HL-60/S4 treated with retinoic acid at 250 ng/mL for 4 days and 3 days (cell line): Measurements from ENCODE around the gene MAGI2.

Experiments
- in situ Hi-C: fragments of 300-500 bp; cut with MboI; formaldehyde crosslinking; loops from 2 replicates; pipeline ENCODE4 v1.7.0; 2022; ENCODE audit warnings: low sequenced_read_pairs

Gene MAGI2

DNA sequence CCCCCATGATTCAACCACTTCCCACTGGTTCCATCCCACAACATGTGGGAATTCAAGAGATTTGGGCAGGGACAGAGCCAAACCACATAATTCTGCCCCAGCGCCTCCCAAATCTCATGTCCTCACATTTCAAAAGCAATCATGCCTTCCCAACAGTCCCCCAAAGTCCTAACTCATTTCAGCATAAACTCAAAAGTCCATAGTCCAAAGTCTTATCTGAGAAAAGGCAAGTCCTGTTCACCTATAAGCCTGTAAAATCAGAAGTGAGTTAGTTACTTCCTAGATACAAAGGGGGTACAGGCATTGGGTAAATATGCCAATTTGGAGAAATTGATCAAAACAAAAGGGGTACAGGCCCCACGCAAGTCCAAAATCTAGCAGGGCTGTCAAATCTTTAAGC, 272.9 kb downstream of the MAGI2 start:
- in situ Hi-C loops, result no loop called here

DNA sequence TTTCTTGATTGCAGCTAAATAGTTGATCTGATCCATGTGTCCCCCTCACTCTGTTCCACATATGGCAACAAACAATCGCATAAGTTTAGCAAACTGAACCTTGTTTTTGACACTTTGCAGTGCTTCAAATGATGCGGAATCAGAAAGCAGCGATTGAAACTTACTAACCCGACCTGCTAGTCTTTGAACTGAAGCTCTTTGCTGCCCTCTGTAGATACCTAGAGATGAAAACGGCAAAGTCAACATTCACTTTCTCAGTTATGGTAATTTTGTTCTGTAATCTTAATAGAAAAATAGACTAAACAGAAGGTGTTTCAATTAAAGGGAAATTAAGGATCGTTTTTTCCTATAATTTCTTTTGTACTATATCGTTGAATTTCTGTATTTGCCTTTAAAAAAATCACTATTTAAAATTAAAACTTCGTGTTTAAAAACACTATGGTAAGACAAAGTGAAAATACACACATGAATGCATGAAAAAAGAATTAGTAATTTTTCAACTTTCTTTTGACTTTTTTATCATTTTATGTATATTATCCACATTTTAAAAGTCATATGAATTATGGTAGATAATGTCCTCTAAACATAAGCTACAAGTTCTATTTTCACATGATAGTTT, 276.5 kb downstream of the MAGI2 start:
- in situ Hi-C loops, result no loop called here

DNA sequence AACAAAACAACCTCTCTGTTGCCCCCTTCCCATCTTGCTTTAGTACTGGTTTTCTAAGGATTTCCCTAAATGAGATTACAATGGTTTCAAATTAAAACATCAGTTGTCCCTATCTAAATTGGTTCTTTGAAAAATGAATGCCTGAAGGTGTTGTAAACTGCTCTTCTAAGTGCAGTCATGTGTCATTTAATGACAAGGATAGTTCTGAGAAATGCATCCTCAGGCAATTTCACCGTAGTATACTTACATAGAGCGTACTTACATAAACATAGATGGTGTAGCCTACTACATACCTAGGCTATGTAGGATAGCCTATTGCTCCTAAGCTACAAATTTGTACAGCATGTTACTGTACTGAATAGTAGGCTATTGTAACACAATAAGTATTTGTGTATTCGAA, 278.1 kb downstream of the MAGI2 start:
- in situ Hi-C loops, result no loop called here

DNA sequence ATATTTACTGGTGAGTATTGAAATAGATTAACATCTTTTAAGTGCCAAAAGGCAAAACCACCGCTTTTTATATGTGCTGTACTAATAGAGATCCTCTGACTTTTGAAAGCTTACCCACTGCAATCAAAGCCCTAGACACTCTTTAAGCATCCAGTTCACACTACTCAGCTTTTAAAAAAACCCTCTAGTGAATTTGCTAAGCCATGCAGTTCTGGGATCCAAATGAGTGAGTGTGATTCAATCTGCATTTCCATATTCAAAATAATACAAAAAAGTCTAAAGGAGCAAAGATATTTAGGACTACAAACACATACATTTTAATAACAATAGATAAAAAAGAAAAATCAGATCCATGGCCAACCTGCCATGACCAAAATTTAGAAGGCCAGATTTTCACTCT, 288.2 kb downstream of the MAGI2 start:
- in situ Hi-C loops, result no loop called here

DNA sequence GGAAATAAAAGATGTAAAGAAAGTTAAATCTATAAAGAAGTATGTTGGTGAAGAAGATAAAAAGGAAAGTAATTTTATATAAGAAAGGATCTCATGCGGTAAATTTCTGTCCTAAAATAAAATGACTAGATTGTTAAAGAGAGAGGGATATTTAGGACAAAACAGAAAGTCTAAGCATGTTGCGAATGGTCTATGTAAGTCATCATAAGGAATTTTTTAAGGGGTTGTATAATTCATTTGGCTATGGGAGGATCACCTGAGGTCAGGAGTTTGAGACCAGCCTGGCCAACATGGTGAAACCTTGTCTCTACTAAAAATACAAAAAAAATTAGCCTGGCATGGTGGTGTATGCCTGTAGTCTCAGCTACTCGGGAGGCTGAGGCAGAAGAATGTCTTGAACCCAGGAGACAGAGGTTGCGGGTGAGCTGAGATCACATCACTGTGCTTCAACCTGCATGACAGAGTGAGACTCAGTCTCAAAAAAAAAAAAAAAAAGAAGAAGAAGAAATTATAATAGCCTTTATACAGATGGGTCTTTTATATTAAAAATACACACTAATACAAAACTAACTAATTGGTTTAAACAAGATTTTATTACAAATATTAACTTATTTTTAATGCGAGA, 294.3 kb downstream of the MAGI2 start:
- in situ Hi-C loops, result no loop called here

DNA sequence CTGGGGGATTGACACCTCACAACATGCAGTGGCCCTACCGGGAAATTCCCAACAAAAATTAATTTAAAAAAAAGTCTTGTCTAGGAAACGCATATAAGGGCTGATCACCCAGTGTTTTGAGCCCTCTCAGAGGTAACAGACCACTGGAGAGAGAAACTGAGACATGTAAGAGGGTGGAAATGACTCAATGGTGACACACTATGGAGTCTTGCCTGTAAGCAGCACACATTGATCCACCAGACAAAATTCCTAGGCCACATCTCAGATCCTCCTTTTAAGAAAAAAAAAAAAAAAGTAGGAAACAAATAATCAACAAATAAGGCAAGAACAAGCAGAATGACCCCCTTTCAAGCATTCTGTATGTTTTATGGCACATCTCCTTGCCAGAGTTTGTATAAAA, 296.2 kb downstream of the MAGI2 start:
- in situ Hi-C loops, result no loop called here

DNA sequence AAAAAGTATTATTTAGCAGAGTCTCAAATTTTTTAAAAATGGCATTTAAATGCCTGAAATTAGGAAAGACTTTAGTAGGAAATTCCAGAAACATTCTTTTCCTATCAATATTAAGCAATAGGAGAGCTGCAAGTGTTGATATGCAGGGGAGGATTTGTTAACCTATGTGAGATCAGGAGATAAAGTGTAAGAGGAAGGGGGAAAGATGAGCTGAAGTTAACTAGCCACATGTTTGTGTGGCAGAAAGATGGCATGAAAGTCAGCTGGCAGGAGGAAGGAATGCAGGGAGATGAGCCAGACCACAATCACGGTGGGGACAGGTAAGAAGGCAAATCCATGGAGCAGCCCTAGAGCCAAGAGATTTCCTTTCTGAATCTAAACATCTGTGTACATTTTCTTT, 303.6 kb downstream of the MAGI2 start:
- in situ Hi-C loops, result no loop called here

DNA sequence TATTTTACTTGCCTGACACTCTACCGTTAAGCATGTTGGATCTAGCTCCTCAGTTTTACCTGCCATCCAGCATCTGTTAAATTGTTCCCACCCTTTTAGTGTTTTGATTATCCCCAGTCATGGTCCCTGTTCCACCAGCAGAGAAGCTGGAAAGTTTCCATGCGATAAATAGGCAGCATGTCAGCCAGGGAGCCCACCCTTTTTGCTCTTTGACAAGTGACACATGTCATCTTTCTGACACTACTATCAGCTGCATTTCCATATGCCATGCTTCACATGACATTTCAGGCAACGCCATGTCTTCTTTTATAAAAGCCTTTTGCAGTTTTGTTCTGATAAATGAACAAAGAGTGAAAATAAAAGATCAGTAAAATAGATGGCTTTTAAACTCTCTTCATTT, 310.8 kb downstream of the MAGI2 start:
- in situ Hi-C loops, result no loop called here

DNA sequence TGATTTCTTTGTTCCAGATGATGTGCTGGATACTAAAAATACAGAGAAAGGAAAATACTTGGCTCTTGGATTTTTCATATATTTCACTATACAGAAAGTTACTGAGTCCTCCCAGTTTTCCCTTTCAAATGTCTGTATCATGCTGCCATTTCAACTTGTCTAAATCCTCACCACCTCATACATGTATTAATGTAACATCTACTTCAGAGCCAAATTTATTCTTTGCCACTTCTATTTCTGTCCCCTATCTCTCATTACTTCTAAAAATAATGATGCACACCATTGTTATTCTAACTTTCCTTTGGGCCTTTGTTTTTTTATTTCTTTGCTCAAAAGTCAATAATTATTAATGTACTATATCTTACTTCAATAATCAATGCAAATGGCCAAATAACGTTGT, 312.2 kb downstream of the MAGI2 start:
- in situ Hi-C loops, result no loop called here

DNA sequence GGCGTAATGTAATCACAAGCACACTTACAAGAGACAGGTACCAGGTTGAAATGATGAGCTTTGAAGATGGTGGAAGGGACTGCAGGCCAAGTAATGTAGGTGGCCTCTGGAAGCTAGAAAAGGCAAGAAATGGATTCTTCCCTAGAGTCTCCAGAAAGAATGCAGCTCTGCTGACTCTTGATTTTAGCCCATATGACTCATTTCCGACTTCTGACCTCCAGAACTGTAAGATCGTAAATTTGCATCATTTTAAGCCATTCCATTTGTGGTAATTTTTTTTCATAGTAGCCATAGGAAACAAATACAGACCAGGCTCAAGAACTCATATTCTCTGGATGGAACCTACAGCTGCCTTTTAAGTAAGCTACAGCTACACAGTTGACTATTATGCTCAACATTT, 315.5 kb downstream of the MAGI2 start:
- in situ Hi-C loops, result no loop called here

DNA sequence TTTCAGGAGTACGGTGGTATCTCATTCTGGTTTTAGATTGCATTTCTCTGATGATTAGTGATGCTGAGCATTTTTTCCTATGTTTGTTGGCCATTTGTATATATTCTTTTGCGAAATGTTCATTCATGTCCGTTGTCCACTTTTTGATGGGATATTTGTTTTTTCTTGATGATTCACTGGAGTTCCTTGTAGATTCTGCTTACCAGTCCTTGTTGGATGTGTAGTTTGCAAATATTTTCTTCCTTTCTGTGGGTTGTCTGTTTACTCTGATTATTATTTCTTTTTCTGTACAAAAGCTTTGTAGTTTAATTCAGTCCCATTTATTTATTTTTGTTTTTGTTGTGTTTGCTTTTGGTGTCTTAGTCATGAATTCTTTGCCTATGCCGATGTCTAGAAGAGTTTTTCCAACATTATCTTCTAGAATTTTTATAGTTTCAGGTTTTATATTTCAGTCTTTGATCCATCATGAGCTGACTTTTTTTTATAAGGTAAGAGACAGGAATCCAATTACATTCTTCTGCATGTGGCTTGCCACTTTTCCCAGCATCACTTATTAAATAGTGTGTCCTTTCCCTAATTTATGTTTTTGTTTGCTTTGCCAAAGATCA, 320.5 kb downstream of the MAGI2 start:
- in situ Hi-C loops, result no loop called here

DNA sequence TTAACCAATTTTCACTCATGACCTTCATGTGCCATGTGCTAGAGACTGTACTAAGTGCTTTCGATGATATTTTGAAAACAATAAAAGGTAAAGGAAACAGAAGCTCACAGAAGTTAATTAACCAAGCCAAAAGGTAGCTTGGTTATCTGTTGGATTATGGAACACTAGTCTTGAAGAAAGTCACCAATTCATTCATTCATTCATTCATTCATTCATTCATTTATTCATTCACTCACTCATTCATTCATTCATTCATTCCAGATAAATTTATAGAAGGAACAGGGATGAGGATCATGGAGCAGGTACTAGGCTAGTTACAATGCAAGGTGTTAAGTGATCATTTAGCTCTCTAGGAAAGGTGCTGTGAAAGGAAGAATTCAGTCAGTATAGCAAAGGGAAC, 322.8 kb downstream of the MAGI2 start:
- in situ Hi-C loops, result no loop called here

DNA sequence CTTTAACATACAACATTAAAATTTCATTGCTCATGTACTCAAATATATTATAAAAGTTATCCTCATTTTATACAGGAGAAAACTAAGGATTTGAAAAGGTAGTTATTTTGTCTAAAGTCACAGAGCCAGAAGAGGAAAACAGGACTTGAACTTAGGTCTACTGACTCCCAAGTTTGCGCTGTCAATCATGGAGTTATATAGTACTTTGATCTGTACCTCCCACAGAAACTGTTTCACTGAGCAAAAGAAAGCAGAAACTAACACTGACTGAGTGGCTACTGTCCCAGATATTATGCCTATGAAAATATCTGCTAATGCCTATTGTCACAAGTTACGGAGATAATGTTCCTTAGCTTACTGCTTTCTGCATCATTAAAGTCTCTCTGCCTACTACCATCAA, 329.1 kb downstream of the MAGI2 start:
- in situ Hi-C loops, result no loop called here

DNA sequence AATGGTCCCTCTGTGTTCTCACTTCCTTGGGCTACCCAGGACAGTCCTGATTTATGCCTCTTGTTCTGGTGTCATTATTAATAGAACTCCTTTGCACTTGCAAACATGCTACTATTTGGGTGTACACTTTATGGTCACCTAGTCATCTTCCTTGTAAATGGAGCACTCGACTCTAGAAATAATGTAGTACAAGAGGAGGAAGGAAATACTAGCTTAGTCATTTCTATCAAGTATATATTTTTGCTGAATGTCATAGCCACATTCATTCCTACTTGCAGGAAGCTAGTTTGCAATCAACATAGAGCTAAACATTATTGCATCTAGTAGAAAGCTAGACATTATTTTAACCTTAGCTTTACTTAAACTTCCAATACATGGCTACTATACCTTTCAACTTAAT, 335.3 kb downstream of the MAGI2 start:
- in situ Hi-C loops, result no loop called here

DNA sequence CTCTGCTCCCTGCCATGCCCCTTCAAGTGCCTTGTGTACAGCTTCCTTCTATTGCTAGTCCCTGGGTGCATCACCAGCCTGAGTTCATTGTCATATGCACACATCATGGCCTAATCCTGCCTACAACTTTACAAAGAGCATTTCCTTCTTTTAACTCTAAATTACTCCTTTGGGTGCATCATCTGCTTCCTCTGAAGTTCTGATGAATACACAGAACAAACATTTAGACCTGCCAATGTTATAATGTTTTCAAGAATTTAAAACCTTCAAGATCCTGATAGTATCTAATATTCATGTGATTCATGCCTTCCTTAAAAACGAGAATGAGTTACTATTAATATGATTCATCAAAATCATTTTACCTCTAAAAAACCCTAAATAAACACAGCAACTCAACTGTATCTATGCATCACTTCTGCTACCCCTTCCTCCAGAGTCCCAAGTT, 357.1 kb downstream of the MAGI2 start:
- in situ Hi-C loops, result no loop called here

DNA sequence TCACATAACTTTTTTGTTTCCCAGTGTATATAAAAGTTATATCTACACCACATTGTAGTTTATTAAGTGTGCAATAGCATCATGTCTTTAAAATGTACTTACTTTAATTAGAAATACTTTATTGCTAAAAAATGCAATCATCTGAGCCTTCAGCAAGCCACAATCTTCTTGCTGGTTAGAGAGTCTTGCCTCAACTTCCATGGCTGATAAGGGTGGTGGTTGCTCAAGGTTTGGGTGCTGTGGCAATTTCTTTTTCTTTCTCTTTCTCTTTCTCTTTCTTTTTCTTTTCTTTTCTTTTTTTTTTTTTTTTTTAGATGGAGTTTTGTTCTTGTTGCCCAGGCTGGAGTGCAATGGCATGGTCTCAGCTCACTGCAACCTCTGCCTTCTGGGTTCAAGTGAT, 360.0 kb downstream of the MAGI2 start:
- in situ Hi-C loops, result no loop called here

DNA sequence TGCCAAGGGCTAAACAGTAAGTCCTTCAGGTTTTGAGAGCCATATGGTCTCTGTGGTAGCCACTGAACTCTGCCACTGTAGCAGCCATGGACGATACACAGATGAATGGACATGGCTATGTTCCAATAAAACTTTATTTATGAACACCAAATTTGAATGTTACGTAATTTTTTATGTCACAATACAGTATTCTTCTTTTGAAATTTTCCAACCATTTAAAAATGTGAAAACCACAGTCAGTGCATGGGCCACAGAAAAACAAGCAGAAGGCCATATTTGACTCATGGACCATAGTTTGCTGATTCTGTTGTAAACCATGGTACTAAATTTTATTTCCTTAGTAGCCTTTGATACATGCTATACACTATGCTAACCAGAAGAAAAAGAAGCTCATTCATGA, 361.8 kb downstream of the MAGI2 start:
- in situ Hi-C loops, result no loop called here

DNA sequence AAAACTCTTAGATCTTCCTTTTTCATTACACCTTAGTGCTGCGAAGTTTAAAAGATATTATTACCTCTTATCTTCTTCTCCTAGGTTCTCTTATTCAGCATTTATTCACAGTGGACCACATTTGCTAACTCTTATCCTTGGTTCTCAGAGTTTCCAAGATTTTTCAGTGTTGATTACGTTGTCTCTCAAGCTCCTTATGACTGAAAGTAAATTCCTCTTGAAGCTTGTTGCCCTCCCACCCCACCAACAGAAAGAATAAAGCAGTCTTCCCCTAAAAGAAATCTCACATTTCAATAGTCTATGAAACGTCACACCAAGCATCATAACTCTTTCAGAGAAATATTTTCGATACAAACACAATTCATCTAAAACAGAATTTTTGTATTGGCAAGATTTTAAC, 362.5 kb downstream of the MAGI2 start:
- in situ Hi-C loops, result no loop called here

DNA sequence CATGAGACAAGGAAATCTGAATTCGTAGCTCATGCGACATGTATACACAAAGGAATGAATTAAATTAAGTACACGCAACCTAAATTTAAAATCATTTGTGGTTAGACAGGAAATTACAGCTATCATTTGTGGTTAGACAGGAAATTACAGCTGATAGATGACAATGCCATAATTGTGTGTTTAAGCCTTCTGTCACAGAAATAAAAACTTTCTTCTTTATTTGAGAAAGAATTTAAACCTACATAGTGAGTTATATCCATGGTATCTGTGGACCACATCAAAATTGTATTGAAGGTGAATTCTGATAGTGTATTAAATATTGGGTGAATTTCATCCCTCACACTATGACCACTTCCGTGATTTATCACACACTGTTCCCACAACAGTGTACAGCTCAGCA, 362.9 kb downstream of the MAGI2 start:
- in situ Hi-C loops, result no loop called here

DNA sequence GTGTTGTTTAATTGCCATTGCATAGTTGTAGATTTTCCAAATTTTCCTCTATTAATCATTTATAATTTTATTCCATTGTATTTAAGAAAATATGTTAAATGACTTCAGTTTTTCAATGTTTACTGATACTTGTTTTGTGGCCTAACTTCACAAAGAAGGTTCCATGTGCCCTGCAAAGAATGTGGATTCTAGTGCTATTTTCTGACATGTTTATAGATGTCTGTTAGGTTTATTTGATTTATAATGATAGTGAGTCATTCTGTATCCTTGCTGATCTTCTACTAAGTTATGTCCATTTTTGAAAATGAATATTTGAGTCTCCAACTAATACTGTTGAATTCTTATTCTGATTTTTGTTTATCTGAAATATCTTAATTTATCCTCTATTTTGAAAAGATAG, 369.0 kb downstream of the MAGI2 start:
- in situ Hi-C loops, result no loop called here

DNA sequence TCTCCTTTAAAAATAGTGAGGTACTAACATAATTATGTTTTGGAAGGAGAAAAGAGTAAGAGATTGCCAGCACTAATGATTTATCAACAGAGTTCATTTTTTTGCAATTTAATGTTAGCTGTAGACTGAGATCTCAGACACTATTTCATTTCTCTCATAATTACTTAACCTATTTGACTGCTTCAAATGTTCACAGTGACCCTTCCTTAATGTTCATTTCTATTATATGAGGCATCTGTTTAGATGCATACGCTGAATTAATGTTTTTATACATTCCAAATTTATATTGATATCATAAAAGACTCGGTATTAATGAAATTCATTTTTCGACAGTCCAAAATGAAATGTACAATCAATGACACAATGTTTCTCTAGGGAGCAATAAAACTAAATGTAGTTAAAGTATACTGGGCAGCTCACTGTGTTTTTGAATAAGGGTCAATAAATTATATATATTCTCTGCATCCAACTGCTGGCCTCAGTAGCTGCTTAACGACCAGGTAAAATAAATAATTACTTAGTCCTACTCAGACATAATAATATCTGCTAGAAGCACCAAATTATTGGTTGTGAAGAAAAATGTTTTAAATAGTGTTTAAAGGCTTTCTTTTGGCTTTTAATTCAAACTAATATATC, 373.4 kb downstream of the MAGI2 start:
- in situ Hi-C loops, result no loop called here

DNA sequence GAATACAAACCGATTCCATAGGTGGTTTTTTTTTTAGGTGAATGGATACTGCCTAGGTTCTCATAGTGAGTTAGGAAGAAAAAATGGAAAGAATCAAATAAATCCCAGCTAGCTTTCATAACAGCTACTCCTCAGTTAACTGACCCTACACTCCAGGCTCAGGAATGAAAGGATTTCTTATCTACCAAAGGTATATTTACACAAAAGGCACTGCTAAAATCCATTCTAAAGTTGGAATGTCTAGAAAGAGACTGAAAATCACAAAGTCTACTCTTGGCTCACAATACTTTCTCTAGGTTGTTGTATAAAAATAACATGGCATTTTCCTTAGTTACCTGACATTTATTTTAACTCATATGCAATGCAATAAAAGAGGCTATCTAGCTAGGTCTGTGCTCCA, 375.2 kb downstream of the MAGI2 start:
- in situ Hi-C loops, result no loop called here
